ENCODE results near the gene CUBN.

Gene CUBN

GRCh38 chr10:17073725-17074540 lies 55.7 kb downstream of the CUBN start:
- DNase-seq (ENCODE audit: low read depth, low spot score), result no peak

DNA sequence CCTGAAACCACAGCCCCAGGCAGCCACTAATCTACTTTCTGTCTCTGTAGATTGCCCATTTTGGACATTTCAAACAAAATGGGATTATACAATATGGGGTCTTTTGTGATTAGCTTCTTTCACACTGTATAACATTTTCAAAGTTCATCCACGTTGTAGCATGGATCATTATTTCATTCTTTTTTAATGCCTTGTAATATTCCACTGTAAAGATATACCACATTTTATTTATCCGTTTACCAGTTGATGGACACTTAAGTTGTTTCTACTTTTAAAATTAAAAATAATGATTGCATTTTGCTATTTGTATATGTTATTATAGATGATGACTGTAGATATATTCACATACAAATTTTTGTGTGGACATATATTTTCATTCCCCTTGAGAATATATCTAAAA lies 60.7 kb downstream of the CUBN start:
- no peak for DNase-seq (ENCODE audit: low read depth, low spot score)

- DNase-seq (ENCODE audit: low read depth, low spot score), result no peak
Measured at GRCh38 chr10:17067376-17068264, 62.0 kb downstream of the CUBN start.

DNA sequence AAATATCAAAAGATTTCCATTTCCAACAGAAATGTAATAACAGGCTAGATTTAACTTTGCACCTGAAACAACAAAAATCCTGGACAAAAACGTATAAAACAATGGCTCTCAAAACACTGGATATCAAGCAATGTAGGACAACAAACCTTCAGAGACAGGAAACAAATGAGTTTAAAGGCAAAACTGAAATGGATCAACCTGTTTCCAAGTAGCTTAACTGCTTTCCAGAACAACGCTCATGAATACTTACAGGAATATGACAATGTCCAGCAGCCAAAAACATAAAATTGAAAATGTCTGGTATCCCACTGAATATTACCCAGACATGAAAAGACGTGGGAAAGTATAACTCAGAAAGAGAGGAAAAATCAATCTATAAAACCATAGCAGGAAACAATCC lies 62.8 kb downstream of the CUBN start:
- DNase-seq (ENCODE audit: low read depth, low spot score), result no peak

- DNase-seq (ENCODE audit: low read depth, low spot score), result no peak
Measured at GRCh38 chr10:17066000-17066399, 63.6 kb downstream of the CUBN start.

- no peak for DNase-seq (ENCODE audit: low read depth, low spot score)
Measured at GRCh38 chr10:17065273-17065672, 64.3 kb downstream of the CUBN start.

- DNase-seq (ENCODE audit: low read depth, low spot score), result no peak
Measured at GRCh38 chr10:17064435-17064834, 65.2 kb downstream of the CUBN start.

DNA sequence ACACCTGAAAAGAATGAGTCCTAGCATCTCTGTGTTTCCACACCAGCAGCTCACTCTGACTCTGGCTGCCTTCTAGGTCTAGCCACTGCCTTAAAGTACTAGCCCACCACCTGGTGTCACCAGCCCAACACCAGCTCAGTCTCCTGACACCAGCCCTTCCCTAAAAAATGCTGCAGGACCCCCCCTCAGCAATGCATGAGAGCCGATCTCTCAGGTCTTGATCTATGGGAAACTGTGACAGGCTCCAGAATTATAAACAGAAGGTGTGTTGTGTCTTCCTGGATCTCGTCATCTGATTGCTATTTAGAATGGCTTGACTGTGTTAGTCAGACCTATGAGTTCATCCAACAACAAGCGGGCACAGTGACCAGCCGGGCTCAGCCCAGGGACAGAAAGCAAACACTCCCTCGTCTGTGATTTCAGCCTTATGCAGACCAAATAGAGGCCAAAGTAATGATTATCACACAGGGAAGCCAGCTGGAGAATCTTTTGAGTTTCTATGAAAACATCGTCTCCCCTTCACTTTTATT lies 66.6 kb downstream of the CUBN start:
- DNase-seq (ENCODE audit: low read depth, low spot score), result no peak

GRCh38 chr10:17062493-17062892 lies 67.1 kb downstream of the CUBN start:
- no peak for DNase-seq (ENCODE audit: low read depth, low spot score)

GRCh38 chr10:17062009-17062408 lies 67.6 kb downstream of the CUBN start:
- no peak for DNase-seq (ENCODE audit: low read depth, low spot score)

DNA sequence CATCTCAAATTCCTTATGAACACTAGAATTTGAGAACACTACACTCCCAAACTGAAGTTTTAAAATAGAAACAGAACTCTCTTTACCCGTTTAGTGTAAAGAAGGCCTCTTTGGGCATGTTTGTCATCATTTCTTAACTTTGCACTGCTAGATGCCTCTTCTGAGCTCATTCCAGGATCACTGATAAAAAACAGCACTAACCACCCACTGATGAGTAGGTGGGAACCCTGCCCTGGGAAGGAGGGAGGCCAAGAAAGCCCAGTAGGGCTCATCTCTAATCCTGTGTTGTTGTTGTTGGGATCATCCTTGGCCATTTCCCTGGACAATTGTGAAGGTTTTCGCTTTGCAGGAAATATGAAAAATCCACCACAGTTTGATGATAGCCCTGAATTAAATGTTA lies 68.2 kb downstream of the CUBN start:
- no peak for DNase-seq (ENCODE audit: low read depth, low spot score)

- DNase-seq (ENCODE audit: low read depth, low spot score), result no peak
Measured at GRCh38 chr10:17060289-17060688, 69.3 kb downstream of the CUBN start.

DNA sequence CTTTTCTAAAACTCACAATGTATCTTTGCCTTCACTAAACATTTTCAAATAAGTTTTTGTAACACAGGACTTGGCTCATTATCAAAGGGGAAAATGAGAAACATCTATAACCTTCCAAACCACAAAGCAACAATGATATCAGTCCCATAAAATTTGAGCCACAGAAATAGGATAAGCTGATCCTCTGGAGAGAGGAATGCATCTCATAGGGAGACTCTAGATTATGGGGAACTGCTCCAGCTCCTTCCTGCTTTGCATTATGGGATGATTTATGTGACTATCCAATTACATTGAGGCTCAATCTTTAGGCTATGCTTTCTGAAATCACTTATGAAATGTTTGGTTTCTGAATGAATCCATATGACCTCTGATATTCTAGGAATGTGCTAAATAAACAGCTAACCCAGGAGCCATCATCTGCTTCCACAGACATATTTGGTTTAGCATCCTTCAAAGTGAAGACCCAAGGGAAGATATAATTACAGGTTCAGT lies 70.4 kb downstream of the CUBN start:
- no peak for DNase-seq (ENCODE audit: low read depth, low spot score)

DNA sequence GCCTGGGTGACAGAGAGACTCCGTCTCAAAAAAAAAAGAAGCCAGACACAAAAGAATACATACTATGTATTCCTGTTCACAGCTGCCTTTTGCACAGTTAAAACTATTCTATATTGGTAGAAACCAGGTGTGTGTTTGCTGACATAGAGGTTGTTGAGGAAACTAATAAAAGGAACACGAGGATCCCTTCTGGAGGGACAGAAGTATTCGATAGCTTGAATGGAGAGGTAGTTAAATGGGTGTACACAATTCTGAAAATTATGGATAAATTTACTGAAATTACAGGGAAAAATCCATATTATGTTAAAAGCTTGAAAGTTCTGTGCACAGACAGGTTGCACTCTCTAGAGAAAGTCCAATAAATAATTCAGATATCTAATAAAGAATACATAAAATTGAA lies 71.5 kb downstream of the CUBN start:
- DNase-seq (ENCODE audit: low read depth, low spot score), result no peak

- no peak for DNase-seq (ENCODE audit: low read depth, low spot score)
Measured at GRCh38 chr10:17056781-17057428, 72.7 kb downstream of the CUBN start.

DNA sequence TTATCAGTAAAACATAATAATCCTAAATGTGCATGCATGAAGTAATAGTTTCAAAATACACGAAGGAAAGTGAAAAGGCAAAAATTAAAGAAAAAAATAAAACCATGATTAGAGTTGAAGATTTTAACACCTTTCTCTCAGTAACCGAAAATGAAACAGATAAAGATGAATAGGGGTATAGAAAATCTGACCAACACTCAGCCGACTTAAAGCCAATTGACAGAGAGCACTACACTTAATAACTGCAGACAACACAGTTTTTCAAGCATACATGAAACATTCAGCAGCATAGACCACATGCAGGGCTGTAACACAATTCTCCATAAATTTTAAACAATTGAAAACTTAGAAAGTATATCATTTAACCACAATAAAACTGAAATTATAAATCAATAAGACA lies 76.1 kb downstream of the CUBN start:
- DNase-seq (ENCODE audit: low read depth, low spot score), result no peak

DNA sequence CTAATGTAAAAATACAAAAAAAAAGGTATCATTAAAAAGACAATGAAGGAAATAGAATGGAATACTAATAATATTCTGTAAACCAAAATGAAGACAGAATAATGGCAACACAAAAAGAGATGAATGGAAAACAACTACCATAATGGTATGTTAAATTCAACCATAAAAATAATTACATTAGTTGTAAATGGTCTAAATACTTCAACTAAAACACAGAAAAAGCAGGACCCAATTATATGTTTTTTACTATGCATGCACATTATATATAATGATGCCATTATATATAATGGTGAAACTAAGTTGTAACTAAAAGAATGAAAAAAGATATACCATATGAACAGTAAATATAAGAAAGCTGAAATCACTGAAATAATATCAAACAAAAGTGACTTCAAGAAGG lies 76.5 kb downstream of the CUBN start:
- no peak for DNase-seq (ENCODE audit: low read depth, low spot score)

DNA sequence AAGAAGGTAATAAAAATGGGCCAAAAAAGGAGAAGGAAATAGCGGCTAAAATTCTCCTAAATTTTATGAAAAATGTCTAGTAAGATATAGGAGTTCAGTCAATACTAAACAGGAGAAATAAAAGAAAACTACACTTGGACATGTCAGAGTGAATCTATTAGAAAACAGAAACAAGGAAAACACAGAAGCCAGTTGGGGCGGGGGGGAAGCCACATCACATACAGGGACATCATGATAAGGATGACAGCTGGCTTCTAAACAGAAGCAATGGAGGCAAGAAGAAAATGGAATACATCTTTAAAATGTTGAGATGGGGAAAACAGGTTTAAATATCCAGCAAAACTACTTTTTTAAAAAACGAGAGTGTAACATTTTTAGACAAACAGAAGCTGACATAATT lies 77.8 kb downstream of the CUBN start:
- DNase-seq (ENCODE audit: low read depth, low spot score), result no peak

DNA sequence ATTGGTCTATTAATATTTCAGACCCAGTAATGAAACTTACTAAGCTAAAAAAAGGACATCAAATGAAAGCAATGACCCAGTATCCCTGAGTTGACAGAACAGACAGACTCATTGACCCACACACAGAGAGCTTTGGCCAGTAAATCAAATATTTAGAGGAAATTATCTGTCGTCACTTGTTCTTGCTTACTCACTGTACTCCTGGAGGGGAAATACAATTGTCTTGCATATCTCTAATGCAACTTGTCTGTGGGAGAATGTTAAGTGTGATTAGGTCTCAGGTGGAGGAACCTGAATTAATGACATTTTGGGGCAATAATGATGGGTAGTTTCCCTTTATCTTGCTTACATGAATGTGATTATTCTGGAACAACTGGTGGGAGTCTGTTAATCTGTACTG lies 80.4 kb downstream of the CUBN start:
- no peak for DNase-seq (ENCODE audit: low read depth, low spot score)

- DNase-seq (ENCODE audit: low read depth, low spot score), result no peak
Measured at GRCh38 chr10:17047908-17048307, 81.7 kb downstream of the CUBN start.

DNA sequence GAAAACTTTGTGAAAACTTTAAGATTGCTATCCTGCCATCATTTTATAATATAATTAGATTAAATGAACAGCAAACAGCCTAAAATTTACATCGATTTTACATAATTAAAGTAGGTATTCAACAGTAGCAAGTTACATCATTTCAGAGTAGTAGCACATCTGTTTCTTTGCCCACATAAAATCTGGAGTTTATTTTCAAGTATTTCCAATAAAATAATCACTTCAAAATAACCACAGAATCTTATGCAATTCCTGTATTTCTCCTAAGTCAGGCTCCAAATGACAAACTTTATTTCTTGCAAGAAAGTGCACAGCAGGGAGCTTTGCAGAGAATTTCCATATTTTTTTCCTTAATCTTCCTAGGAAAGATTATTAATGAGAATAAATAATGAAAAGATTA lies 82.6 kb downstream of the CUBN start:
- no peak for DNase-seq (ENCODE audit: low read depth, low spot score)

GRCh38 chr10:17043586-17043985 lies 86.0 kb downstream of the CUBN start:
- no peak for DNase-seq (ENCODE audit: low read depth, low spot score)
